CD4-positive, CD25-positive, alpha-beta regulatory T cell (primary cell): Measurements from ENCODE around the gene CCDC141. TPM values are rescaled to one million over a fixed set of nuclear protein-coding genes. Genes with fewer than 3 reads are reported as not detected.
A peak's percentile ranks its signal among the peaks of the same experiment; 100 is the strongest.

Experiments
- ATAC-seq, 2 donors: fragments of 150-1000 bp; cut with Tn5 transposase; one replicate each; pipeline ENCODE4 v1.10.0; 2021; ENCODE audit warnings: low read depth in 2 of 2, moderate number of reproducible peaks in 2 of 2, moderate library complexity in 1 of 2
- DNase-seq, 3 donors: peaks; one replicate each; pipeline versions ENCODE4 v3.0.0 to v3.0.0-alpha.2; 2012 to 2022; ENCODE audit warnings: mixed read lengths in 1 of 3
- H3K27ac ChIP-seq: one replicate; pipeline ENCODE4 v1.7.0; 2013; ENCODE audit warnings: mild to moderate bottlenecking, low read length; ENCODE audit not compliant: insufficient read depth, poor library complexity, severe bottlenecking
- H3K27me3 ChIP-seq: one replicate; pipeline ENCODE4 v1.7.0; 2013; ENCODE audit warnings: low read length; ENCODE audit not compliant: control insufficient read depth, insufficient read depth
- H3K36me3 ChIP-seq: one replicate; pipeline ENCODE4 v1.7.0; 2013; ENCODE audit warnings: mild to moderate bottlenecking, low read length, moderate library complexity; ENCODE audit not compliant: control insufficient read depth, insufficient read depth
- H3K4me1 ChIP-seq: 2 replicates; pipeline ENCODE4 v1.7.0; 2013; ENCODE audit warnings: mild to moderate bottlenecking, low read length; ENCODE audit not compliant: insufficient read depth, control insufficient read depth, poor library complexity, severe bottlenecking
- H3K4me3 ChIP-seq: one replicate; pipeline ENCODE4 v1.7.0; 2013; ENCODE audit warnings: low read depth, mild to moderate bottlenecking, low read length, moderate library complexity
- H3K9me3 ChIP-seq, 2 experiments: 1 replicate in 1 of 2; 2 replicates in 1 of 2; pipeline ENCODE4 v1.7.0; 2013; ENCODE audit warnings: low read length in 2 of 2, mild to moderate bottlenecking in 1 of 2, moderate library complexity in 1 of 2; ENCODE audit not compliant: control insufficient read depth in 2 of 2
- H3K27ac Mint-ChIP-seq, 3 donors: one replicate each; pipeline ENCODE4 v1.8.0; 2020 to 2022; ENCODE audit warnings: mild to moderate bottlenecking in 3 of 3, mixed read lengths in 3 of 3, moderate library complexity in 2 of 3
- H3K27me3 Mint-ChIP-seq: one replicate; pipeline ENCODE4 v1.8.0; 2022; ENCODE audit warnings: mild to moderate bottlenecking, mixed read lengths
- H3K36me3 Mint-ChIP-seq: one replicate; pipeline ENCODE4 v1.8.0; 2020; ENCODE audit warnings: mixed read lengths
- H3K4me1 Mint-ChIP-seq, 4 donors: one replicate each; pipeline ENCODE4 v1.8.0; 2020 to 2022; ENCODE audit warnings: mixed read lengths in 4 of 4, mild to moderate bottlenecking in 1 of 4
- H3K4me3 Mint-ChIP-seq, 4 donors: one replicate each; pipeline ENCODE4 v1.8.0; 2020 to 2022; ENCODE audit warnings: mild to moderate bottlenecking in 4 of 4, mixed read lengths in 4 of 4, moderate library complexity in 3 of 4
- H3K9me3 Mint-ChIP-seq, 7 donors: one replicate each; pipeline ENCODE4 v1.8.0; 2020 to 2022; ENCODE audit warnings: mixed read lengths in 7 of 7, mild to moderate bottlenecking in 3 of 7, moderate library complexity in 2 of 7
- polyA plus RNA-seq, 4 donors: library from polyadenylated mRNA; unstranded; fragments of 300-500 nt; fragmentation: Illumina TruSeq; gene quantifications; one replicate each; pipeline ENCODE4 v1.2.3, GENCODE V29; 2021
- total RNA-seq: library from RNA; stranded (reverse); gene quantifications from one replicate; pipeline ENCODE4 v1.2.3, GENCODE V29; 2022

CCDC141 gene
- total and polyA plus RNA-seq, 5 donors from 2014 or later = 8.3 to 153 (median 15.0) TPM

- peak overlapping the region in 2 of 4 donors; percentile 4 to 10 for H3K4me3 Mint-ChIP-seq
- H3K4me3 ChIP-seq = peak overlapping the region; percentile 8
- H3K27ac ChIP-seq = no peak overlapping the region
- H3K36me3 Mint-ChIP-seq = peaks cover 11% of the 10 kb centered on the region
- H3K36me3 ChIP-seq = peaks cover 3% of the 10 kb centered on the region
- peaks cover 41% of the 10 kb centered on the region for H3K4me1 ChIP-seq
- H3K9me3 Mint-ChIP-seq = peaks cover 0 to 10% (median 2%) of the 10 kb centered on the region in 7 donors
- DNase-seq (no peak), ATAC-seq (no peak)
- peak overlapping the region in 2 of 3 donors; percentile 87 to 90 for H3K27ac Mint-ChIP-seq
- no peaks in the 10 kb centered on the region for H3K9me3 ChIP-seq
- H3K4me1 Mint-ChIP-seq = peaks cover 41 to 81% (median 58%) of the 10 kb centered on the region in 4 donors
- H3K27me3 ChIP-seq = no peaks in the 10 kb centered on the region
- H3K27me3 Mint-ChIP-seq = no peaks in the 10 kb centered on the region
Observed at GRCh38 chr2:179036353-179036905, 13.5 kb downstream of the CCDC141 start.

DNA sequence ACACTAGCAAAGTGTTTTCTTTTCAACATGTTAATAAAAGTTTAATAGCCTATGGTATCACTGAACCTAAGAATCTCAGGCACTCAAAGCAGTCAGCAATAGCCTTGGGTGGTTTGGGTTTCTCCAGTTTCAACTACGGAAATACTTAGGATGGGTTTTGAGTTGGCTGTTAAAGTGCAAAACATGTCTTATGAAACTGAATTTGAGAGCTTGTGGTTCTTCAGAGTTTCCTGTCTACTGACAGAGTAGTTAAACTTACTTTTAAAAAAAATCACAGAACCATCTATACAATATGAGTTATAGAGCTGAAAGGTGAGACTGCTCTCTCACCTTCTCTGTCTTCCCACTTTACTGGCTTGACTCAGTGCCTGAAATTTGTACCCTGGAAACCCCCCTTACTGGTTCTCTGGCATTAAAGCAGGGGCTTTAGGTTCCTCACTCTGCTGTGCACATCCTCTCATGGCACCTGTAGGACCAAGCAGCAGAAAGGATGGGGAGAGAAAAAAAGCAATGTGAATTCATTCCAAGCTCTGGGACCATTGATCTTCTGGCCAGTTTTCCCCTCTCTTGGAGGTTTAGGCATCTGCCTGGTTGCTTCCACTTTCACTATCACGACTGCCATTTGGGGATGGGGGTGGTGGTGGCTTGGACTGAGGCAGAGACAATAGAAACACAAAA lies 18.1 kb downstream of the CCDC141 start:
- H3K27ac ChIP-seq = peak overlapping the region; percentile 94
- peak; percentile 94 for ATAC-seq

DNA sequence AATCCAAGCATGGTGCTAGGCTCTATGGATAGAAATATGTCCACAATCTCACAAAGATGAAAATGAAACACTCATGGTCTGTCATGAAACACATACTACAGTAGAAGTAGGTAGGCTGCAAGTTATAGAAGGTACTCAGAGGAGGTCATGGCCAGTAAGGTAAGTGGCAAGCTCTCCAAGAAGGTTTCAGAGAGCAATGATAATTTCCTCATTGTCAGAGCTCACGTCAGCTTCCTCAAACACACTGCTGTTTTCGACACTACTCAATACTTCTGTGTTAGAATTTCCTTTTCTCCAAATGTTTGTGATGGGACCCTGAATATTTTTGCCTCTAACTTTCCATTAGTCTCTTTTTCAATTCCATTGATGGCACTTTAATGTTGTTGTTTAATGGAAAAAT lies 25.5 kb downstream of the CCDC141 start:
- Histone ChIP-seq H3K27ac (peak overlapping the region; percentile 51), H3K36me3 (no peaks in the 10 kb centered on the region), H3K9me3 (peaks cover 0 to 7% of the 10 kb centered on the region in 2 experiments), H3K4me3 (peak overlapping the region; percentile 11), H3K27me3 (no peaks in the 10 kb centered on the region), H3K4me1 (peaks cover 19% of the 10 kb centered on the region)
- H3K9me3 Mint-ChIP-seq = peaks cover 5 to 27% (median 9%) of the 10 kb centered on the region in 7 donors
- H3K4me3 Mint-ChIP-seq = peak overlapping the region in 2 of 4 donors; percentile 6 to 7
- ATAC-seq = peak; percentile 25 to 28
- DNase-seq = no peak
- H3K27ac Mint-ChIP-seq = peak overlapping the region; percentile 93 to 94 (median 94)
- H3K4me1 Mint-ChIP-seq = peaks cover 28 to 58% (median 51%) of the 10 kb centered on the region in 4 donors
- H3K36me3 Mint-ChIP-seq = peaks cover 29% of the 10 kb centered on the region
- H3K27me3 Mint-ChIP-seq = no peaks in the 10 kb centered on the region

More for the DNA sequence above, 18.1 kb downstream of the CCDC141 start:
- Histone ChIP-seq H3K36me3 (peaks cover 3% of the 10 kb centered on the region), H3K4me1 (peaks cover 43% of the 10 kb centered on the region), H3K4me3 (peak overlapping the region; percentile 82), H3K9me3 (peaks cover 0 to 7% of the 10 kb centered on the region in 2 experiments), H3K27me3 (no peaks in the 10 kb centered on the region)
- Mint-ChIP-seq H3K27ac (peak overlapping the region; percentile 95 to 100 (median 99)), H3K4me3 (peak overlapping the region; percentile 86 to 95 (median 90)), H3K9me3 (peaks cover 5 to 25% (median 12%) of the 10 kb centered on the region in 7 donors), H3K27me3 (no peaks in the 10 kb centered on the region), H3K36me3 (peaks cover 21% of the 10 kb centered on the region), H3K4me1 (peaks cover 31 to 64% (median 44%) of the 10 kb centered on the region in 4 donors)
- peak in 2 of 3 donors; percentile 73 to 92 for DNase-seq

GRCh38 chr2:179022685-179023084 lies 27.3 kb downstream of the CCDC141 start:
- H3K27ac Mint-ChIP-seq = peak overlapping the region; percentile 67 to 95 (median 84)
- H3K4me1 ChIP-seq = peaks cover 17% of the 10 kb centered on the region
- no peak overlapping the region for H3K27ac ChIP-seq
- no peak overlapping the region for H3K4me3 Mint-ChIP-seq
- no peak for ATAC-seq
- H3K27me3 ChIP-seq = no peaks in the 10 kb centered on the region
- peak overlapping the region; percentile 34 for H3K4me3 ChIP-seq
- H3K9me3 Mint-ChIP-seq = peaks cover 0 to 18% (median 2%) of the 10 kb centered on the region in 7 donors
- H3K36me3 ChIP-seq = no peaks in the 10 kb centered on the region
- peaks cover 23% of the 10 kb centered on the region for H3K36me3 Mint-ChIP-seq
- no peaks in the 10 kb centered on the region for H3K27me3 Mint-ChIP-seq
- DNase-seq = no peak
- H3K4me1 Mint-ChIP-seq = peaks cover 30 to 56% (median 49%) of the 10 kb centered on the region in 4 donors
- H3K9me3 ChIP-seq = peaks cover 0 to 1% of the 10 kb centered on the region in 2 experiments

- H3K4me3 ChIP-seq = peak overlapping the region; percentile 11
- H3K9me3 Mint-ChIP-seq = peaks cover 0 to 7% (median 0%) of the 10 kb centered on the region in 7 donors
- H3K4me1 ChIP-seq = peaks cover 17% of the 10 kb centered on the region
- peaks cover 29 to 61% (median 50%) of the 10 kb centered on the region in 4 donors for H3K4me1 Mint-ChIP-seq
- ATAC-seq (no peak), DNase-seq (no peak)
- H3K27ac Mint-ChIP-seq = peak overlapping the region; percentile 53 to 77 (median 74)
- H3K36me3 ChIP-seq = no peaks in the 10 kb centered on the region
- H3K4me3 Mint-ChIP-seq = peak overlapping the region in 2 of 4 donors; percentile 1 to 58
- peaks cover 12% of the 10 kb centered on the region for H3K36me3 Mint-ChIP-seq
- no peaks in the 10 kb centered on the region for H3K27me3 Mint-ChIP-seq
- no peaks in the 10 kb centered on the region for H3K9me3 ChIP-seq
- H3K27me3 ChIP-seq = no peaks in the 10 kb centered on the region
- peak overlapping the region; percentile 10 for H3K27ac ChIP-seq
Observed at GRCh38 chr2:179021258-179021657, 28.7 kb downstream of the CCDC141 start.

DNA sequence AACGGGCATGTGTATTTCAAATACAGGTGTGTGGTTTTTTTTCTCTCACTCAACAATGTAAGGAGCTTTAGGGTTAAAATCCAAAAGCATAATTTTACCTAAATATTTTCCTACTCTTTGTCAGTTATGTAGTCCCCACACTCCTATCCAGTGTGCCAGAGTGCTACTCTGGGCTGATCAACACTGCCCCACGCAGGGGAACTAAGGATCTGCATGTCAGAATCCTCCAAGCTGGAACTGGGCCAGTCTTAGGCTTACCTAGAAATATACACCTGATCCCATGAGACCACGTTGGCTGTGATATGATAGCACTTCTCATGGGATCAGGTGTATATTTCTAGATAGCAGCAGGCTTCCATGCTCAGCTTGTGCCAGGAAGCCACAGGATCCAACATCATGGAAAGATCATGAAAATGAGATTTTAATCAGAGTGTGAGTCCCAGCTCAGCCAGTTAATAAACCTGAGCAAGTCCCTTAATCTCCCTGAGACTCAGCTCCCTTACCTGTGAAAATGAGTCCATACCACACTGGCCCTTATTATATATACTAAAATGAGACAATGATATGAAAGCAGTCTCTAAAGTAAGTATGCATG lies 29.7 kb downstream of the CCDC141 start:
- Histone ChIP-seq H3K4me1 (peaks cover 17% of the 10 kb centered on the region), H3K27ac (peak overlapping the region; percentile 10), H3K4me3 (no peak overlapping the region), H3K9me3 (no peaks in the 10 kb centered on the region), H3K27me3 (no peaks in the 10 kb centered on the region), H3K36me3 (no peaks in the 10 kb centered on the region)
- peaks cover 6% of the 10 kb centered on the region for H3K36me3 Mint-ChIP-seq
- DNase-seq (peak; percentile 16 to 54 (median 33)), ATAC-seq (peak; percentile 70 to 80)
- no peak overlapping the region for H3K4me3 Mint-ChIP-seq
- no peaks in the 10 kb centered on the region for H3K27me3 Mint-ChIP-seq
- H3K9me3 Mint-ChIP-seq = peaks cover 0 to under 1% (median 0%) of the 10 kb centered on the region in 7 donors
- peaks cover 22 to 55% (median 44%) of the 10 kb centered on the region in 4 donors for H3K4me1 Mint-ChIP-seq
- H3K27ac Mint-ChIP-seq = no peak overlapping the region

- Histone ChIP-seq H3K27ac (no peak overlapping the region), H3K9me3 (no peaks in the 10 kb centered on the region), H3K4me1 (peaks cover 13% of the 10 kb centered on the region), H3K4me3 (no peak overlapping the region), H3K27me3 (no peaks in the 10 kb centered on the region), H3K36me3 (no peaks in the 10 kb centered on the region)
- no peak for DNase-seq
- Mint-ChIP-seq H3K27me3 (no peaks in the 10 kb centered on the region), H3K27ac (no peak overlapping the region), H3K4me1 (peaks cover 19 to 45% (median 38%) of the 10 kb centered on the region in 4 donors), H3K9me3 (peaks cover 0 to 1% (median 0%) of the 10 kb centered on the region in 7 donors), H3K4me3 (no peak overlapping the region), H3K36me3 (peaks cover 2% of the 10 kb centered on the region)
- no peak for ATAC-seq
Observed at GRCh38 chr2:179019260-179019659, 30.7 kb downstream of the CCDC141 start.
